Ovary (tissue), 9 donors: ENCODE data around the gene SLC22A2. TPM values are rescaled to one million over a fixed set of nuclear protein-coding genes. Genes with fewer than 3 reads are reported as not detected.

ENCODE experiments used
- DNase-seq, 5 donors: peaks; one replicate each; pipeline ENCODE4 v3.0.0-alpha.2; 2019 to 2020
- H3K27ac ChIP-seq, 2 donors: fragments of 200-600 bp; one replicate each; pipeline versions ENCODE4 v1.5.1 to v1.8.0; 2019 to 2022
- H3K27me3 ChIP-seq: fragments of 200-600 bp; one replicate; pipeline ENCODE4 v1.8.0; 2022
- H3K36me3 ChIP-seq: fragments of 200-600 bp; sonication (generic); one replicate; pipeline ENCODE4 v1.5.1; 2019
- H3K4me1 ChIP-seq: one replicate; pipeline ENCODE4 v1.8.1; 2013; ENCODE audit warnings: mild to moderate bottlenecking, moderate library complexity; ENCODE audit not compliant: insufficient read depth
- H3K4me3 ChIP-seq: fragments of 200-600 bp; sonication (generic); one replicate; pipeline ENCODE4 v1.5.1; 2017
- H3K9me3 ChIP-seq, 2 donors: fragments of 200-600 bp in 1 of 2; sonication (generic) in 1 of 2; one replicate each; pipeline versions ENCODE4 v1.5.1 to v1.8.1; 2013 to 2019; ENCODE audit warnings: mild to moderate bottlenecking in 1 of 2, moderate library complexity in 1 of 2
- CTCF ChIP-seq, 3 donors: fragments of 450-650 bp in 2 of 3; fragments of 200-600 bp in 1 of 3; IDR thresholded peaks; one replicate each; pipeline versions ENCODE4 v1.5.1 to v1.8.0; 2016 to 2022; ENCODE audit warnings: antibody characterized with exemption in 3 of 3, mild to moderate bottlenecking in 1 of 3
- EP300 ChIP-seq: sonication (generic); formaldehyde crosslinking; IDR thresholded peaks from one replicate; pipeline ENCODE4 v1.6.1; 2017; ENCODE audit warnings: antibody characterized with exemption
- POLR2A ChIP-seq: fragments of 450-650 bp; IDR thresholded peaks from one replicate; pipeline ENCODE4 v1.6.1; 2017; ENCODE audit warnings: antibody characterized with exemption, mild to moderate bottlenecking, moderate library complexity
- WGBS, 3 donors: extraction: QIAGEN DNeasy Blood & Tissue Kit in 1 of 3; methylation state at CpG; one replicate each; pipeline versions ENCODE4 v1.1.5 to v1.1.7; 2013 to 2017; 5-methylcytosine and 5-hydroxymethylcytosine counted together
- intact Hi-C, 4 donors: fragments of 100-400 bp; cut with DNase I; formaldehyde crosslinking; loops; one replicate each; pipeline versions ENCODE4 v1.11.0 to v1.15.1; 2022 to 2023
- polyA plus RNA-seq, 2 donors: library from polyadenylated mRNA; stranded (reverse); fragments of 200-250 nt in 1 of 2; fragments of 350-450 nt in 1 of 2; fragmentation: Illumina TruSeq in 1 of 2; extraction: RNeasy Lipid Tissue Mini Kit (QIAGEN cat#74804) in 1 of 2; gene quantifications; one replicate each; pipeline ENCODE4 v1.2.3, GENCODE V29; 2013 to 2014
- total RNA-seq, 7 donors: library from RNA; depleted of rRNA in 2 of 7; stranded (reverse); fragments of >200 nt in 2 of 7; fragmentation: NEBNext Ultra II Directional in 3 of 7; extraction: Animal tissue kit (Norgen Biotek cat#: 25700) in 3 of 7; gene quantifications; one replicate each; pipeline versions ENCODE4 v1.1.0 to v1.2.4, GENCODE V29; 2016 to 2023
- donor health status: DM: no; HTN: no; CAD: no; lungs with moderate emphysema.
- donor health status: DM: no; HTN: no; CAD: no.
- donor health status: Bipolar disorder and iron deficiency.
- donor health status: DM: yes; HTN: yes; CAD: no.
- donor health status: DM: no; HTN: no; CAD: no.
- donor health status: DM: yes; HTN: yes; CAD: no.

Gene SLC22A2
- total and polyA plus RNA-seq, 9 donors, result 0.10 to 0.20 (median 0.16) TPM; not detected in 6

GRCh38 chr6:160259598-160259997, 977 bp upstream of the SLC22A2 start:
- TF ChIP-seq CTCF (IDR thresholded peaks at IDR 0.05) (no peak), EP300 (no peak), POLR2A (no peak)
- Histone ChIP-seq H3K36me3 (no peaks in the 10 kb centered on the region), H3K27me3 (no peaks in the 10 kb centered on the region), H3K4me1 (no peaks in the 10 kb centered on the region), H3K9me3 (no peaks in the 10 kb centered on the region), H3K27ac (no peak overlapping the region), H3K4me3 (no peak overlapping the region)
- WGBS, 3 donors, result 52 to 65% (median 53%) methylated on average over 8 of the region's 8 CpGs
- DNase-seq, result no peak
- intact Hi-C loops, result no loop called here

GRCh38 chr6:160259143-160259425, 463 bp upstream of the SLC22A2 start:
- no peaks in the 10 kb centered on the region for H3K4me1 ChIP-seq
- DNase-seq, result no peak
- intact Hi-C loops, result no loop called here
- H3K27ac ChIP-seq, result no peak overlapping the region
- no peak overlapping the region for H3K4me3 ChIP-seq
- no peaks in the 10 kb centered on the region for H3K36me3 ChIP-seq
- no peaks in the 10 kb centered on the region for H3K27me3 ChIP-seq
- no peaks in the 10 kb centered on the region for H3K9me3 ChIP-seq
- TF ChIP-seq POLR2A (no peak), CTCF (IDR thresholded peaks at IDR 0.05) (no peak), EP300 (no peak)
- 57 to 76% (median 68%) methylated on average over 8 of the region's 8 CpGs for WGBS, 3 donors

- DNase-seq, result no peak
- H3K9me3 ChIP-seq, result no peaks in the 10 kb centered on the region
- no peaks in the 10 kb centered on the region for H3K4me1 ChIP-seq
- TF ChIP-seq EP300 (no peak), POLR2A (no peak), CTCF (IDR thresholded peaks at IDR 0.05) (no peak)
- WGBS, 3 donors, result 88 to 95% (median 91%) methylated on average over 1 of the region's 1 CpG
- H3K36me3 ChIP-seq, result no peaks in the 10 kb centered on the region
- H3K27ac ChIP-seq, result no peak overlapping the region
- no peak overlapping the region for H3K4me3 ChIP-seq
- no peaks in the 10 kb centered on the region for H3K27me3 ChIP-seq
- intact Hi-C loops, result no loop called here
These were observed 2.2 kb downstream of the SLC22A2 start for GRCh38 chr6:160256445-160256844.

GRCh38 chr6:160254467-160255312, 3.9 kb downstream of the SLC22A2 start:
- TF ChIP-seq CTCF (IDR thresholded peaks at IDR 0.05) (no peak), EP300 (no peak), POLR2A (no peak)
- no peak overlapping the region for H3K4me3 ChIP-seq
- no peaks in the 10 kb centered on the region for H3K36me3 ChIP-seq
- DNase-seq, result no peak
- intact Hi-C loops, result no loop called here
- no peaks in the 10 kb centered on the region for H3K4me1 ChIP-seq
- no peak overlapping the region for H3K27ac ChIP-seq
- no peaks in the 10 kb centered on the region for H3K9me3 ChIP-seq
- no peaks in the 10 kb centered on the region for H3K27me3 ChIP-seq
- WGBS, 3 donors, result 70 to 74% (median 72%) methylated on average over 7 of the region's 7 CpGs
